Smooth muscle cell (in vitro differentiated cells): ENCODE data around the gene DNAH10. TPM values are rescaled to one million over a fixed set of nuclear protein-coding genes. Genes with fewer than 3 reads are reported as not detected.

Experiments
- DNase-seq: peaks from one replicate; lab custom pipeline; 2025; ENCODE audit not compliant: unreplicated experiment; lab: John Stamatoyannopoulos, UW
- H2AFZ ChIP-seq: fragments of 200-600 bp; sonication (generic); 2 replicates; pipeline ENCODE4 v1.6.0; 2016; ENCODE audit warnings: antibody characterized with exemption, low read depth, mild to moderate bottlenecking
- H3F3A ChIP-seq: fragments of 200-600 bp; sonication (generic); 2 replicates; pipeline ENCODE4 v1.6.0; 2017; ENCODE audit warnings: antibody characterized with exemption, low read depth
- H3K27ac ChIP-seq: fragments of 200-600 bp; sonication (generic); 2 replicates; pipeline ENCODE4 v1.5.1; 2016; ENCODE audit warnings: low read depth, mild to moderate bottlenecking
- H3K27me3 ChIP-seq: fragments of 200-600 bp; sonication (generic); 2 replicates; pipeline ENCODE4 v1.6.1; 2016; ENCODE audit warnings: low read depth, mild to moderate bottlenecking
- H3K36me3 ChIP-seq: fragments of 200-600 bp; sonication (generic); 2 replicates; pipeline ENCODE4 v1.5.1; 2016; ENCODE audit warnings: low read depth
- H3K4me1 ChIP-seq: fragments of 200-600 bp; sonication (generic); 2 replicates; pipeline ENCODE4 v1.5.1; 2016; ENCODE audit warnings: low read depth
- H3K4me2 ChIP-seq: fragments of 200-600 bp; sonication (generic); 2 replicates; pipeline ENCODE4 v1.6.0; 2016; ENCODE audit warnings: mild to moderate bottlenecking
- H3K4me3 ChIP-seq: fragments of 200-600 bp; sonication (generic); 2 replicates; pipeline ENCODE4 v1.5.1; 2016; ENCODE audit warnings: mild to moderate bottlenecking
- H3K79me2 ChIP-seq: fragments of 200-600 bp; sonication (generic); 2 replicates; pipeline ENCODE4 v1.6.0; 2016; ENCODE audit warnings: low read depth, mild to moderate bottlenecking
- H3K9ac ChIP-seq: fragments of 200-600 bp; sonication (generic); 2 replicates; pipeline ENCODE4 v1.6.0; 2016; ENCODE audit warnings: low read depth
- H3K9me3 ChIP-seq: fragments of 200-600 bp; sonication (generic); replicated peaks from 2 replicates; pipeline ENCODE4 v1.5.1; 2016; ENCODE audit warnings: low read depth
- H4K20me1 ChIP-seq: fragments of 200-600 bp; sonication (generic); 2 replicates; pipeline ENCODE4 v1.6.0; 2016; ENCODE audit warnings: low read depth
- WGBS: methylation state at CpG from one replicate; pipeline ENCODE4 v1.1.7; 2016; ENCODE audit warnings: low lambda C conversion rate; 5-methylcytosine and 5-hydroxymethylcytosine counted together
- polyA plus RNA-seq: library from polyadenylated mRNA; unstranded; fragments of >200 nt; fragmentation: Nextera tagmentation; extraction: Ambion mirVana; gene quantifications from 2 replicates; pipeline ENCODE4 v1.2.1, GENCODE V29; 2016
- total RNA-seq: library from RNA; depleted of rRNA; stranded (reverse); fragments of >200 nt; gene quantifications from 2 replicates; pipeline ENCODE4 v1.2.3, GENCODE V29; 2014
- TF ChIP-seq, protein P1 (sequence below): fragments of 200-600 bp; sonication (generic); IDR thresholded peaks from 2 replicates; pipeline ENCODE4 v1.5.1; 2017; ENCODE audit warnings: borderline replicate concordance, mild to moderate bottlenecking, antibody characterized with exemption; ENCODE audit not compliant: insufficient read depth, poor library complexity, severe bottlenecking

Gene DNAH10
- total and polyA plus RNA-seq, 2 experiments from 2014 or later, result 1.5 to 2.2 TPM

DNA sequence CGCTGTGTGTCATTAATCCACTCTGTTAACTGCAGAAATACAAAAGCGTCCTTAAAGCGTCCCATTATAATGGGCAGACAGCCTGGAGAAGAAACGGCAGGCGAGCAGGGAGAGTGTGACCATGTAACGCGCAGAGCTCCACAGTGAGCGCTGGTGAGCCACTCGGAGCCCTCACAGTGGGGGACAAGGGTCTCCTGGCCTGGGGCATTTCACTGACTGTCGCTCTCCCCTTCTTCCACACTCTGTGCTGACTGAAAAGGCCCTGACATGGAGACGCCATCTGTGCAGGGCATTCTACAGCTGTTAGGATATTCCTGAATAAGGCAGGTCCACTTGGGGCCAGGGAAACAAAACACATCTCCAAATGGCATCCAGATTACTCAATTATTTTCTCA lies 186.3 kb downstream of the DNAH10 start:
- Histone ChIP-seq H3K36me3 (no peaks in the 10 kb centered on the region), H4K20me1 (peaks cover 59% of the 10 kb centered on the region), H3K9me3 (no peaks in the 10 kb centered on the region), H3K9ac (no peak overlapping the region), H3K4me1 (no peaks in the 10 kb centered on the region), H3K27me3 (no peaks in the 10 kb centered on the region), H3K4me3 (no peak overlapping the region), H2AFZ (no peak overlapping the region), H3K27ac (no peak overlapping the region), H3F3A (no peaks in the 10 kb centered on the region), H3K79me2 (peaks cover 24% of the 10 kb centered on the region), H3K4me2 (no peak overlapping the region)
- WGBS, result 94% methylated on average over 11 of the region's 11 CpGs
- no peak for DNase-seq
- TF ChIP-seq, protein P1, sequence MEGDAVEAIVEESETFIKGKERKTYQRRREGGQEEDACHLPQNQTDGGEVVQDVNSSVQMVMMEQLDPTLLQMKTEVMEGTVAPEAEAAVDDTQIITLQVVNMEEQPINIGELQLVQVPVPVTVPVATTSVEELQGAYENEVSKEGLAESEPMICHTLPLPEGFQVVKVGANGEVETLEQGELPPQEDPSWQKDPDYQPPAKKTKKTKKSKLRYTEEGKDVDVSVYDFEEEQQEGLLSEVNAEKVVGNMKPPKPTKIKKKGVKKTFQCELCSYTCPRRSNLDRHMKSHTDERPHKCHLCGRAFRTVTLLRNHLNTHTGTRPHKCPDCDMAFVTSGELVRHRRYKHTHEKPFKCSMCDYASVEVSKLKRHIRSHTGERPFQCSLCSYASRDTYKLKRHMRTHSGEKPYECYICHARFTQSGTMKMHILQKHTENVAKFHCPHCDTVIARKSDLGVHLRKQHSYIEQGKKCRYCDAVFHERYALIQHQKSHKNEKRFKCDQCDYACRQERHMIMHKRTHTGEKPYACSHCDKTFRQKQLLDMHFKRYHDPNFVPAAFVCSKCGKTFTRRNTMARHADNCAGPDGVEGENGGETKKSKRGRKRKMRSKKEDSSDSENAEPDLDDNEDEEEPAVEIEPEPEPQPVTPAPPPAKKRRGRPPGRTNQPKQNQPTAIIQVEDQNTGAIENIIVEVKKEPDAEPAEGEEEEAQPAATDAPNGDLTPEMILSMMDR, result no peak

DNA sequence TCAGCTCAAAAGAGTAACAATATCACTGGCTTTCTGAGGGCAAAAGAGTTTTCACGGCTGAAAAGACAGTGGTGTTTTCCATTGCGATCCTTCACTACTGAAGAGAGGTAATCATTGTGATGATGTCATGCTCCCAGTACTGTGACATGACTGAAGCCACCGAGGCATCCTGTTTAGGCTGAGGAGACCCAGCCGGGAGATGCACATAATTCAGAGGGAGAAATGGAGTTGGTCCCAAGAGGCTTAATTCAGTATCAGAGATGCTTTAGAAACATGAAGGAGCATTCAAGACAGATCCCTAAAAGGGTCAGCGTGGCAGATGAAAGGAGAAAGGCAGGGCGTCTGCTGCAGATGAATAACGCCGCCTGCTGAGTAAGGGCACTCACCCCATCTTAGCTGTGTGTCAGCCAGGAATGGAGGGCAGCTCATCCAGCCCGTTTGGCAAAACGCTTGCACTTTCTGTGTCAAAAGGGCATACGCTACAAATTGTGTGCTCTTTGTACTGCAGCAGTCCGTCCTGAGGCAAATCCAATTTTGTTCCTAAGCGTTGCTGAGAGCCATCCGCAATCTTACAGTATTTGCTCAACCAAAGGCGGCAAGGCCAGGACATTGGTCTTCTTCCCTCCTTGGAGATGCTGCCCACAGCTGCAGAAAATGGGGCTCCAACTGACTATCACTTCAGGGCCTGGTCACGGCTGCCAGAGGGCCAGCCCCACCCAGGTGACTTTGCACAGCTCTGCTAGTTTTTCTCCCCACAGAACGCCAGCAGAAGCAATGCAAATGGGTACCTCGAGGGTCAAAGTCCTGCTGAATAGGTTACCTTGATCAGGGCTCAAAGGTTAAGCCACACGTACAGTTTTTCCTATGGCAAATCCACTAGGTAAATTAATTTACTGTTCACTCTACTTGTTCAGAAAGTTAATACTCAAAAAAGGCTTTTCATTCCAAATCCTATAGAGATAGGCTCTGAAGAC lies 187.0 kb downstream of the DNAH10 start:
- Histone ChIP-seq H3K4me3 (no peak overlapping the region), H3K27ac (no peak overlapping the region), H3K36me3 (no peaks in the 10 kb centered on the region), H4K20me1 (peaks cover 55% of the 10 kb centered on the region), H3K27me3 (no peaks in the 10 kb centered on the region), H3F3A (no peaks in the 10 kb centered on the region), H3K9ac (no peak overlapping the region), H3K9me3 (no peaks in the 10 kb centered on the region), H3K4me2 (no peak overlapping the region), H2AFZ (no peak overlapping the region), H3K4me1 (no peaks in the 10 kb centered on the region), H3K79me2 (peaks cover 25% of the 10 kb centered on the region)
- TF ChIP-seq, protein P1, result no peak
- 85% methylated on average over 19 of the region's 19 CpGs for WGBS
- no peak for DNase-seq

DNA sequence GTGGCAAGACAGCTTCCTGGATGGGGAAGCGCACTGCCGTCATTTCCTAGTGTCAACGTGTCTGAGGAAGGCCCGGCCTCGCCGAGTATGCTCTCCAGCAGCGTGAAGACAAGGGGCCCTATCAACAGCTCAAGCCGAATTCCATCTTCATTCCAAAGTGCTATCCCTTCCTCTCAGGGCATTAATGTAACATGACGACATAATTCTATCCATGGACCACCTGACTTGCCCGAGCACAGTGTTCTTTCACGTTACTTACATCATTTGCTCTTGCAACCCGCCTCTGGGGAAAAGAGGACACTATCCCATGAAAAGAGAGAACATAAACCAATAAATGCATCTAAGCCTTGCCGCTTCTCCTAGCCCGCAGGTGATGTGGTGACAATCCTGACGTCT lies 187.7 kb downstream of the DNAH10 start:
- peaks cover 32% of the 10 kb centered on the region for H3K79me2 ChIP-seq
- no peak overlapping the region for H3K27ac ChIP-seq
- H3F3A ChIP-seq, result no peaks in the 10 kb centered on the region
- no peak for DNase-seq
- H3K4me2 ChIP-seq, result no peak overlapping the region
- H2AFZ ChIP-seq, result no peak overlapping the region
- H3K9ac ChIP-seq, result no peak overlapping the region
- 92% methylated on average over 15 of the region's 15 CpGs for WGBS
- H4K20me1 ChIP-seq, result peaks cover 55% of the 10 kb centered on the region
- no peak overlapping the region for H3K4me3 ChIP-seq
- TF ChIP-seq, protein P1, result no peak
- H3K27me3 ChIP-seq, result no peaks in the 10 kb centered on the region
- no peaks in the 10 kb centered on the region for H3K4me1 ChIP-seq
- no peaks in the 10 kb centered on the region for H3K36me3 ChIP-seq
- no peaks in the 10 kb centered on the region for H3K9me3 ChIP-seq
